Osteoblast (primary cell): Measurements from ENCODE around the gene KLRC4. TPM values are rescaled to one million over a fixed set of nuclear protein-coding genes. Genes with fewer than 3 reads are reported as not detected.
"Not testable (repeated sequence)": the region's sequence is repeated elsewhere in the genome, so short reads cannot be mapped to it uniquely, and the experiment has no call there.

Source experiments
- DNase-seq: peaks from one replicate; pipeline ENCODE4 v3.0.0; 2011; ENCODE audit warnings: low spot score, mixed read lengths; ENCODE audit not compliant: insufficient read length; ENCODE audit errors: missing footprints
- H2AFZ ChIP-seq: 2 replicates; pipeline ENCODE4 v1.6.0; 2011; ENCODE audit warnings: mild to moderate bottlenecking, low read length
- H3K27ac ChIP-seq: 2 replicates; pipeline ENCODE4 v1.5.1; 2011; ENCODE audit warnings: mild to moderate bottlenecking, low read depth, low read length, moderate library complexity
- H3K27me3 ChIP-seq: 2 replicates; pipeline ENCODE4 v1.6.0; 2012; ENCODE audit warnings: mild to moderate bottlenecking, control low read depth, inconsistent platforms, low read length, moderate library complexity; ENCODE audit not compliant: insufficient read depth
- H3K36me3 ChIP-seq: 2 replicates; pipeline ENCODE4 v1.5.1; 2011; ENCODE audit warnings: mild to moderate bottlenecking, low read length, control low read depth, moderate library complexity; ENCODE audit not compliant: insufficient read depth
- H3K4me1 ChIP-seq: 2 replicates; pipeline ENCODE4 v1.5.1; 2011; ENCODE audit warnings: mild to moderate bottlenecking, low read length, control low read depth, moderate library complexity; ENCODE audit not compliant: insufficient read depth
- H3K4me2 ChIP-seq: 2 replicates; pipeline ENCODE4 v1.6.0; 2011; ENCODE audit warnings: mild to moderate bottlenecking, low read length; ENCODE audit not compliant: insufficient read depth
- H3K4me3 ChIP-seq: fragments of 200-600 bp; sonication (generic); 3 replicates; pipeline ENCODE4 v1.5.1; 2012; ENCODE audit warnings: mild to moderate bottlenecking, low read length, inconsistent platforms; ENCODE audit not compliant: insufficient read depth
- H3K79me2 ChIP-seq: 2 replicates; pipeline ENCODE4 v1.6.0; 2012; ENCODE audit warnings: mild to moderate bottlenecking, low read length, control low read depth, inconsistent platforms; ENCODE audit not compliant: insufficient read depth
- H3K9me3 ChIP-seq: 2 replicates; pipeline ENCODE4 v1.5.1; 2011; ENCODE audit warnings: low read depth, low read length, control low read depth
- H4K20me1 ChIP-seq: 2 replicates; pipeline ENCODE4 v1.6.0; 2012; ENCODE audit warnings: mild to moderate bottlenecking, low read length, control low read depth; ENCODE audit not compliant: insufficient read depth
- total RNA-seq: library from RNA; depleted of rRNA; stranded (reverse); fragments of >200 nt; gene quantifications from 2 replicates; pipeline ENCODE4 v1.2.3, GENCODE V29; 2012
- TF ChIP-seq, protein P1 (sequence below): IDR thresholded peaks from 2 replicates; pipeline ENCODE4 v1.5.1; 2011; ENCODE audit warnings: mild to moderate bottlenecking, low read depth, low read length, moderate library complexity; ENCODE audit errors: extremely low read depth

The KLRC4 gene
- total RNA-seq, 1 donor: not detected

DNA sequence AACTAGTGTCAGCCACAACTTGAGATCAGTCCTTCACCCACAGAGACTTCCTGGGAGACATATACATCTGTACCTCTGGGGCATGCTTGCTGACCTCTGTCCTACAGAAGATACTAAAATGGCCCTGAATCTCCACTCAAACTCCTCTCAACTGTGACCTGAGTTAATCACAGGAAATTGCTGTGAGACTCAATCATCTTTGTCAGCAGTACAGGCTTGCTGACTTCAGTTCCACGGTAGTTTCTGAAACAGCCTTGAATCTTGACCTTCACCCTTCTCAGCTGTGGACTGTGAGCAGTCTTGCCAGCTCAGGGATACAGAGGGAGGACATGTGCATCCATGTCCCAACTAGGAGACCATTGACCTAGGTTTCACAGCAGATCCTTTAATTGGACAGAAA is 45.0 kb upstream of the KLRC4 start:
- DNase-seq: no peak
- H3K4me2 ChIP-seq: no peak overlapping the region
- H3K4me3 ChIP-seq: no peak overlapping the region
- no peaks in the 10 kb centered on the region for H3K27me3 ChIP-seq
- no peaks in the 10 kb centered on the region for H3K79me2 ChIP-seq
- no peaks in the 10 kb centered on the region for H3K9me3 ChIP-seq
- H2AFZ ChIP-seq: peak overlapping the region; percentile 10
- H3K4me1 ChIP-seq: no peaks in the 10 kb centered on the region
- TF ChIP-seq, protein P1, sequence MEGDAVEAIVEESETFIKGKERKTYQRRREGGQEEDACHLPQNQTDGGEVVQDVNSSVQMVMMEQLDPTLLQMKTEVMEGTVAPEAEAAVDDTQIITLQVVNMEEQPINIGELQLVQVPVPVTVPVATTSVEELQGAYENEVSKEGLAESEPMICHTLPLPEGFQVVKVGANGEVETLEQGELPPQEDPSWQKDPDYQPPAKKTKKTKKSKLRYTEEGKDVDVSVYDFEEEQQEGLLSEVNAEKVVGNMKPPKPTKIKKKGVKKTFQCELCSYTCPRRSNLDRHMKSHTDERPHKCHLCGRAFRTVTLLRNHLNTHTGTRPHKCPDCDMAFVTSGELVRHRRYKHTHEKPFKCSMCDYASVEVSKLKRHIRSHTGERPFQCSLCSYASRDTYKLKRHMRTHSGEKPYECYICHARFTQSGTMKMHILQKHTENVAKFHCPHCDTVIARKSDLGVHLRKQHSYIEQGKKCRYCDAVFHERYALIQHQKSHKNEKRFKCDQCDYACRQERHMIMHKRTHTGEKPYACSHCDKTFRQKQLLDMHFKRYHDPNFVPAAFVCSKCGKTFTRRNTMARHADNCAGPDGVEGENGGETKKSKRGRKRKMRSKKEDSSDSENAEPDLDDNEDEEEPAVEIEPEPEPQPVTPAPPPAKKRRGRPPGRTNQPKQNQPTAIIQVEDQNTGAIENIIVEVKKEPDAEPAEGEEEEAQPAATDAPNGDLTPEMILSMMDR: no peak
- no peaks in the 10 kb centered on the region for H3K36me3 ChIP-seq
- no peaks in the 10 kb centered on the region for H4K20me1 ChIP-seq
- no peak overlapping the region for H3K27ac ChIP-seq

DNA sequence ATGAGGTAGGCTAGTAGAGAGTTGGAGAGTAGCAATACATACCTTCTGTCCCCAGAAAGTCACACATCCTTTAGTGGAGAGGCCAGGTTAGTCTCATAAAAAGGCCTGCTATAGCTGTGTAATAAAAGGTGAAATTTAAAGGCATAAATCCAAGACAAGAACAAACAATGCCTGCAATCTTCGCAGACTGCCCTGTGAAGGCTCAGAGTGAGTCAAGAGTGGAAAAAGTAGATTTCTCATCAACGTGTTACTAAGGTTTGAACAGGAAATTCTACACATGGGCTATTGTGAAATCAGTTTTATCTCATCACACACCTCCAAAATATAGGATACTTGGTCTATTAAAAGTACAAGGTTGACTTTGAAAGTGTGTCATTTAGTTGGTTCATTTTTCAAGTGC is 43.6 kb upstream of the KLRC4 start, which contains the start of gene KLRC1:
Gene KLRC1 (minus strand): TSS at position 222 of the 400 bp plus-strand sequence. CDS start 2,221 bp downstream, outside the sequence.
- Histone ChIP-seq H3K4me2 (no peak within 1 kb of the TSS), H4K20me1 (no peaks in the 10 kb centered on the region), H3K4me1 (no peaks in the 10 kb centered on the region), H3K36me3 (no peaks in the 10 kb centered on the region), H2AFZ (no peak within 1 kb of the TSS), H3K9me3 (no peaks in the 10 kb centered on the region), H3K27me3 (no peaks in the 10 kb centered on the region), H3K27ac (no peak within 1 kb of the TSS), H3K79me2 (no peaks in the 10 kb centered on the region), H3K4me3 (no peak within 1 kb of the TSS)
- no peak for DNase-seq
- TF ChIP-seq, protein P1: no peak

DNA sequence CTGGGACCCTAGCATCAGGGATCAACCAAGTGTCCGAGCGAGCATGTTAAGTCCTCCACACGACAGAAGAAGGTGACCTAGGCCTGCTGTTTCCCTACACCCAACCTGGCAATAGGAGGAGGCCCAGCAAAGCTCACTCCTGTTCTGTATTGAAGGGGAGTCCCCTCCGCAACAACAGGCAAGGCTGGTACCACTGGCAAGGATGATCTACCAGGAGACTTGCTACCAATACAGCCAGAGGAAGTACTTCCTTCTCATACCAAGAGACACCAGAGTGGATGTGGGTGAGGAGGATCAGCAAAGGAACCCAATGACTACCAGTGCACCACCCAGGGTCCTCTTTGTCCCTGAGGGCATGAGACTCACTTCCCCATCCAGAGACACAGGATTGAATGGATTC is 38.7 kb upstream of the KLRC4 start:
- Histone ChIP-seq H3K4me1 (no peaks in the 10 kb centered on the region), H3K36me3 (no peaks in the 10 kb centered on the region), H3K4me2 (no peak overlapping the region), H4K20me1 (no peaks in the 10 kb centered on the region), H3K27ac (no peak overlapping the region), H2AFZ (peak overlapping the region; percentile 3), H3K27me3 (no peaks in the 10 kb centered on the region), H3K9me3 (no peaks in the 10 kb centered on the region), H3K79me2 (no peaks in the 10 kb centered on the region), H3K4me3 (no peak overlapping the region)
- TF ChIP-seq, protein P1: no peak
- DNase-seq: no peak

DNA sequence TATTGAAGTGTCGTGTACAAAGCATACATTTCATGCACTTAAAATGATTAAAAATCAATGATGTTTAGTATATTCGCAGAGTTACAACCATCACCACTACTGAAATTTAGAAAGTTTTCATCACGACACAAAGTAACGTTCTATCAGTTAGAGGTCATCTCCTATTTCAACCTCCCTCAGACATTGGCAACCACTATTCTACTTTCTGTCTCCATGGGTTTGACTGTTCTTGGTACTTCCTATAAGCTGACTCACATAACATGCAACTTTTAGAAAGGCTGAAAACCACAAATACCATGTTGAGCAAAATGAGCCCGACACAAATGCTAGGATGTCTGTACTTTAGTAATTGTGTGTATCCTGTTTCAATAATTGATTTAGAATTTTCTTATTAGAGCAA is 36.5 kb upstream of the KLRC4 start:
- not testable (repeated sequence) for H3K27ac ChIP-seq, H4K20me1 ChIP-seq, H3K79me2 ChIP-seq, H3K27me3 ChIP-seq, H2AFZ ChIP-seq, H3K4me3 ChIP-seq, DNase-seq, H3K4me1 ChIP-seq, H3K9me3 ChIP-seq, H3K36me3 ChIP-seq, H3K4me2 ChIP-seq

DNA sequence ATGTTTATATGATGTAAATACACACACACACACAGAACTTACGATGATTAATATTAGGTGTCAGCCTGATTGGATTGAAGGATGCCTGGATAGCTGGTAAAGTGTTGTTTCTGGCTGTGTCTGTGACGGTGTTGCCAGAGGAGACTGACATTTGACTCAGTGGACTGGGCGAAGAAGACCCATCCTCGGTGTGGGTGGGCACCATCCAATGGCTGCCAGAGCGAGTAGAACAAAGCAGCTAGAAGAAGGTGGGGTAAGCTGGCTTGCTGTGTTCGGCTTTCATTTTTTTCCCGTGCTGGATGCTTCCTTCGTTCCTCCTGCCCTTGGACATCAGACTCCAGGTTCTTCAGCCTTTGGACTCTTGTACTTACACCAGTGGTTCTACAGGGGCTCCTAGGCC is 31.6 kb upstream of the KLRC4 start:
- H4K20me1 ChIP-seq, H3K27me3 ChIP-seq, H3K4me2 ChIP-seq, DNase-seq, H2AFZ ChIP-seq, H3K36me3 ChIP-seq, H3K9me3 ChIP-seq, H3K4me1 ChIP-seq, H3K4me3 ChIP-seq, H3K27ac ChIP-seq, H3K79me2 ChIP-seq: not testable (repeated sequence)

DNA sequence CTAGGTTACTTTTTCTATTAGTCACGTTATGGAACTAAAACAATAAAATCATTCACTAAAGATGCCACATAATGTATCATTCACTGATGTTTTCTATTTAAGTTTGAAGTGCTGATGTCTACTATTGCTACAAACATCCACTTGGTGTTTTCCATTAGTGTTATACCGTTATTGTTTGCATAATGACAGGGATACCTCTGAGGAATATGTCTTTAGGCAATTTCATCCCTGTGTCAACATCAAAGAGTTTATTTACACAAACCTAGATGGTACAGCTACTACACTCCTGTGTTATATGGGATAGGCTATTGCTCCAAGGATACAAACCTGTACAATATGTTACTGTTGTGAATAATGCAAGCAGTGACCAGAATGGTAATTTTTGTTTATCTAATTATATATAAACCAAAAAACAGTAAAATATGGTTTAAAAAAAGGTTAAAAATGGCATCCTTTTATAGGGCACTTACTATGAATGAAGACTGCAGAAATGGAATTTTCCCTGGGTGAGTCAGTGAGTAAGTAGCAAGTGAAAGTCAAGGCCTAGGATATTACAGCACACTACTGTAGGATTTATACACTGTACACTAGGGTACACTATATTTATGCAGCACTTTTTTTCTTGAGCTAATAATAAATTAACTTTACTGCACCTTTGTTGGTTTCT is 30.2 kb upstream of the KLRC4 start:
- H3K79me2 ChIP-seq, H3K9me3 ChIP-seq, H3K36me3 ChIP-seq, H3K27ac ChIP-seq, H2AFZ ChIP-seq, H3K27me3 ChIP-seq, DNase-seq, H3K4me2 ChIP-seq, H4K20me1 ChIP-seq, H3K4me1 ChIP-seq, H3K4me3 ChIP-seq: not testable (repeated sequence)

DNA sequence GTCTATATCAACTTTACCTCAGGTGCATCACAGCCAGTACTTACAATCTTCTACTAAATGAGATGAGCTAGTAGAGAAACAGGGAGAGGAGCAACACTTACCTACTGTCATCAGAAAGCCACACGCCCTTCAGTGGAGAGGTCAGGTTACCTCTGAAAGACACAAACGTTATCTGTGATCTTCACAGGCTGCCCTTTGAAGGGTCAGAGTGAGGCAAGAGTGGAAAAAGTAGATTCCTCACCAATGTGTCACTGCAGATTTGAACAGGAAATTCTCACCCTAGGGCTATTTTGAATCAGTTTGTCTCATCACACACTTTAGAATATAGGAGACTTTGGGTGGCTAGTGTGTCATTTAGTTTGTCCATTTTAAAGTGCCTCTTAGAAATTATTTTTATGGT is 28.0 kb upstream of the KLRC4 start:
- H3K27me3 ChIP-seq, H3K36me3 ChIP-seq, H3K4me2 ChIP-seq, H3K4me3 ChIP-seq, H3K4me1 ChIP-seq, H2AFZ ChIP-seq, DNase-seq, H4K20me1 ChIP-seq, H3K79me2 ChIP-seq, H3K27ac ChIP-seq, H3K9me3 ChIP-seq: not testable (repeated sequence)
